BE2C (cell line): ENCODE data around the gene CYB561D2.

Experiments
- DNase-seq: peaks from one replicate; pipeline ENCODE4 v3.0.0-alpha.2; 2020
- H3K27me3 ChIP-seq: fragments of 250-450 bp; sonication (Bioruptor Pico); 2 replicates; pipeline ENCODE4 v1.5.1; 2020; ENCODE audit warnings: mild to moderate bottlenecking
- H3K36me3 ChIP-seq: fragments of 250-450 bp; sonication (Bioruptor Pico); 2 replicates; pipeline ENCODE4 v1.5.1; 2020; ENCODE audit warnings: mild to moderate bottlenecking
- H3K4me1 ChIP-seq: fragments of 250-450 bp; sonication (Bioruptor Pico); 2 replicates; pipeline ENCODE4 v1.5.1; 2020
- H3K4me3 ChIP-seq: 2 replicates; pipeline ENCODE4 v1.5.1; 2011; ENCODE audit warnings: low read depth, low read length
- H3K9me3 ChIP-seq: fragments of 250-450 bp; sonication (Bioruptor Pico); 2 replicates; pipeline ENCODE4 v1.5.1; 2020
- CTCF ChIP-seq: IDR thresholded peaks from 2 replicates; pipeline ENCODE4 v1.5.1; 2012; ENCODE audit warnings: mild to moderate bottlenecking, low read depth, low read length

Gene CYB561D2

GRCh38 chr3:50372349-50372748 is 21.7 kb downstream of the CYB561D2 start:
- Histone ChIP-seq H3K36me3 (peaks cover 9% of the 10 kb centered on the region), H3K4me1 (peaks cover 28% of the 10 kb centered on the region), H3K4me3 (no peak overlapping the region), H3K9me3 (no peaks in the 10 kb centered on the region), H3K27me3 (no peaks in the 10 kb centered on the region)
- peak; percentile 66 for DNase-seq
- peak; percentile 21; the same call in 1 of the 2 replicates for TF ChIP-seq CTCF

GRCh38 chr3:50373146-50374051 is 22.7 kb downstream of the CYB561D2 start:
- no peaks in the 10 kb centered on the region for H3K9me3 ChIP-seq
- H3K27me3 ChIP-seq = no peaks in the 10 kb centered on the region
- no peak for DNase-seq
- peaks cover 18% of the 10 kb centered on the region for H3K36me3 ChIP-seq
- TF ChIP-seq CTCF = no peak
- H3K4me3 ChIP-seq = no peak overlapping the region
- peaks cover 28% of the 10 kb centered on the region for H3K4me1 ChIP-seq

GRCh38 chr3:50374363-50375257 is 23.9 kb downstream of the CYB561D2 start:
- TF ChIP-seq CTCF = no peak
- peaks cover 30% of the 10 kb centered on the region for H3K36me3 ChIP-seq
- no peaks in the 10 kb centered on the region for H3K27me3 ChIP-seq
- peaks cover 38% of the 10 kb centered on the region for H3K4me1 ChIP-seq
- no peaks in the 10 kb centered on the region for H3K9me3 ChIP-seq
- no peak for DNase-seq
- no peak overlapping the region for H3K4me3 ChIP-seq

GRCh38 chr3:50375258-50375931 is 24.7 kb downstream of the CYB561D2 start:
- Histone ChIP-seq H3K9me3 (no peaks in the 10 kb centered on the region), H3K27me3 (no peaks in the 10 kb centered on the region), H3K4me1 (peaks cover 45% of the 10 kb centered on the region), H3K36me3 (peaks cover 33% of the 10 kb centered on the region), H3K4me3 (no peak overlapping the region)
- no peak for DNase-seq
- TF ChIP-seq CTCF = peak; percentile 26

- Histone ChIP-seq H3K36me3 (peaks cover 31% of the 10 kb centered on the region), H3K27me3 (no peaks in the 10 kb centered on the region), H3K4me1 (peaks cover 39% of the 10 kb centered on the region), H3K9me3 (no peaks in the 10 kb centered on the region), H3K4me3 (no peak overlapping the region)
- TF ChIP-seq CTCF = no peak
- DNase-seq = no peak
Measured at GRCh38 chr3:50378024-50378423, 27.4 kb downstream of the CYB561D2 start.
